Cardiac muscle cell (in vitro differentiated cells and primary cell): Measurements from ENCODE around the gene MAP3K8. TPM values are rescaled to one million over a fixed set of nuclear protein-coding genes. Genes with fewer than 3 reads are reported as not detected.

Source experiments
- DNase-seq, 2 donors: peaks; one replicate each; pipeline versions ENCODE4 v3.0.0 to v3.0.0-alpha.2; 2010 to 2017; ENCODE audit warnings: low read depth in 1 of 2, low spot score in 1 of 2
- H3K27ac ChIP-seq: fragments of 200-600 bp; sonication (generic); 2 replicates; pipeline ENCODE4 v1.5.1; 2016
- H3K27me3 ChIP-seq: fragments of 200-600 bp; sonication (generic); 2 replicates; pipeline ENCODE4 v1.6.0; 2016; ENCODE audit warnings: control low read depth
- H3K36me3 ChIP-seq: fragments of 200-600 bp; sonication (generic); 2 replicates; pipeline ENCODE4 v1.5.1; 2016; ENCODE audit warnings: control low read depth
- H3K4me1 ChIP-seq: fragments of 200-600 bp; sonication (generic); 2 replicates; pipeline ENCODE4 v1.8.1; 2017; ENCODE audit warnings: low read depth, mild to moderate bottlenecking, mixed run types
- H3K4me3 ChIP-seq: fragments of 200-600 bp; sonication (generic); 2 replicates; pipeline ENCODE4 v1.5.1; 2016; ENCODE audit warnings: mild to moderate bottlenecking
- H3K9me3 ChIP-seq: fragments of 200-600 bp; sonication (generic); 2 replicates; pipeline ENCODE4 v1.5.1; 2017; ENCODE audit warnings: low read depth, mild to moderate bottlenecking, control low read depth
- polyA plus RNA-seq: library from polyadenylated mRNA; unstranded; fragments of >200 nt; fragmentation: Nextera tagmentation; extraction: Ambion mirVana; gene quantifications from 2 replicates; pipeline ENCODE4 v1.2.1, GENCODE V29; 2016
- total RNA-seq: library from RNA; depleted of rRNA; stranded (reverse); fragments of >200 nt; gene quantifications from 2 replicates; pipeline ENCODE4 v1.2.3, GENCODE V29; 2016
- TF ChIP-seq, protein P1 (sequence below): IDR thresholded peaks from 2 replicates; pipeline ENCODE4 v1.5.1; 2012; ENCODE audit warnings: low read depth, mild to moderate bottlenecking, low read length

The MAP3K8 gene
- total and polyA plus RNA-seq, 2 experiments from 2014 or later = 5.5 to 7.8 TPM

DNA sequence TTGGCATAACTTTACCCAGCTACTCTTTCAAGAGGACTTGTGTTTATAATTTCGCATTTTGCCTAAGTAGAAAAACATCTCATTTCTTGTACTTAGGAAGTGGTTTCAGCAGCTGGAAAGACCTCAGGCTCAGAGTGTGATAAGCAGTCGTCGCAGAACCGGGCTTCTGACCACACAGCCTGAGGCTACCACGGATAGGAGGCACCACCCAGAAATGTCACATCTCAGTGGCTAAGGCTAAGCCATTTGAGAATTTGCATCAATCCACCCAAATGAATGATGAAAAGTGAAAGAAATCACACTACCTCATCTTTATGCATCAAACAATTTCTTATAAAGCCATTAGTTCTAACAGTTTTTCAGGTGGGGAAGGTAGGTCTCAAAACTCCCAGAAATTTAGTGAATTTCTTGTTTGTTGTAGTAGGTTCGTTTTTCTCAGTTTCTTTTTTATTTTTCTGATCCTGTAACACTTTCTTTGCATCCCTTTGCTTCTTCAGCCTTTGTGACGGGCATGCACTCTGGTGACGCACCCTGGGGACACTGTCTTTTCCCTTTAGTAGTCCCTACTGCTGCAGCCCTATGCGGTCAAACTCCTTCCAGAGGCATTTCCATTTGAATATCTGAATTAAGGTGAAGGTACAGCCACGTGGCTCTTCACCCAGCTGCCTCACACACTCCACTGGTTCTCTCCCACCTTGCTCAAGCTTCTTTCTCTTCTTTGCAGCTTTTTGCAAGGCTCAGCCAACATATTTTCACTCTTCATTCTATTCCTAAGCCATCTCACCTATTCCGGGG is 68.5 kb downstream of the MAP3K8 start:
- Histone ChIP-seq H3K4me3 (no peak overlapping the region), H3K36me3 (no peaks in the 10 kb centered on the region), H3K9me3 (no peaks in the 10 kb centered on the region), H3K27me3 (no peaks in the 10 kb centered on the region), H3K27ac (no peak overlapping the region), H3K4me1 (no peaks in the 10 kb centered on the region)
- TF ChIP-seq, protein P1, sequence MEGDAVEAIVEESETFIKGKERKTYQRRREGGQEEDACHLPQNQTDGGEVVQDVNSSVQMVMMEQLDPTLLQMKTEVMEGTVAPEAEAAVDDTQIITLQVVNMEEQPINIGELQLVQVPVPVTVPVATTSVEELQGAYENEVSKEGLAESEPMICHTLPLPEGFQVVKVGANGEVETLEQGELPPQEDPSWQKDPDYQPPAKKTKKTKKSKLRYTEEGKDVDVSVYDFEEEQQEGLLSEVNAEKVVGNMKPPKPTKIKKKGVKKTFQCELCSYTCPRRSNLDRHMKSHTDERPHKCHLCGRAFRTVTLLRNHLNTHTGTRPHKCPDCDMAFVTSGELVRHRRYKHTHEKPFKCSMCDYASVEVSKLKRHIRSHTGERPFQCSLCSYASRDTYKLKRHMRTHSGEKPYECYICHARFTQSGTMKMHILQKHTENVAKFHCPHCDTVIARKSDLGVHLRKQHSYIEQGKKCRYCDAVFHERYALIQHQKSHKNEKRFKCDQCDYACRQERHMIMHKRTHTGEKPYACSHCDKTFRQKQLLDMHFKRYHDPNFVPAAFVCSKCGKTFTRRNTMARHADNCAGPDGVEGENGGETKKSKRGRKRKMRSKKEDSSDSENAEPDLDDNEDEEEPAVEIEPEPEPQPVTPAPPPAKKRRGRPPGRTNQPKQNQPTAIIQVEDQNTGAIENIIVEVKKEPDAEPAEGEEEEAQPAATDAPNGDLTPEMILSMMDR = no peak
- DNase-seq = peak in 1 of 2 donors; percentile 62

DNA sequence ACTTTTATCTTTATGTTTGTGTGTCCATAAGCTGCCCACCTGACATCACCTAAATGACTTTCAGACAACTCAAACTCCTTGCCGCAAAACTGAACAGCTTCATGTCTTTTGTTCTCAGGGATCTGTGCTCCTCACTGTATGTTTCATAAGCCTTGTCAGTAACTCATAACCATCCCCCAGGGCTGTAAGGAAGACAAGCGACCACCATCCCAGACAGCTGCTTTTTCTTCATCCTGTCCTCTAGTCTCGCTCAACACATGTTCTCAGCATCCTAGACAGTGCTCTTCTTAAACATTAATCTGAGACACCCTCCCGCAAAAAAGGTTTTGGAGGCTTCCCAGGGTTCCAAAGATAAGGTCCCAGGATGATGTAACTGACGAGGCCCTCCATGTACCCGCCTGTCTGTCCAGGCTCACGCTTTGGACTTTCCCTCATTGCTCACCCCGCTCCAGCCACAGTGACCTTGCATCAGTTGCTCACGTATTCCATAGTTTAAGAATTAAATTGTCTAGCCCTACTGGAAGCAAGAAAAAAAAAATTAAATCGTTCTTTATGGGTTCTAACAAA is 69.8 kb downstream of the MAP3K8 start:
- Histone ChIP-seq H3K4me3 (no peak overlapping the region), H3K4me1 (no peaks in the 10 kb centered on the region), H3K36me3 (no peaks in the 10 kb centered on the region), H3K27ac (no peak overlapping the region), H3K27me3 (no peaks in the 10 kb centered on the region), H3K9me3 (no peaks in the 10 kb centered on the region)
- TF ChIP-seq, protein P1 = no peak
- DNase-seq = peak in 1 of 2 donors; percentile 84

DNA sequence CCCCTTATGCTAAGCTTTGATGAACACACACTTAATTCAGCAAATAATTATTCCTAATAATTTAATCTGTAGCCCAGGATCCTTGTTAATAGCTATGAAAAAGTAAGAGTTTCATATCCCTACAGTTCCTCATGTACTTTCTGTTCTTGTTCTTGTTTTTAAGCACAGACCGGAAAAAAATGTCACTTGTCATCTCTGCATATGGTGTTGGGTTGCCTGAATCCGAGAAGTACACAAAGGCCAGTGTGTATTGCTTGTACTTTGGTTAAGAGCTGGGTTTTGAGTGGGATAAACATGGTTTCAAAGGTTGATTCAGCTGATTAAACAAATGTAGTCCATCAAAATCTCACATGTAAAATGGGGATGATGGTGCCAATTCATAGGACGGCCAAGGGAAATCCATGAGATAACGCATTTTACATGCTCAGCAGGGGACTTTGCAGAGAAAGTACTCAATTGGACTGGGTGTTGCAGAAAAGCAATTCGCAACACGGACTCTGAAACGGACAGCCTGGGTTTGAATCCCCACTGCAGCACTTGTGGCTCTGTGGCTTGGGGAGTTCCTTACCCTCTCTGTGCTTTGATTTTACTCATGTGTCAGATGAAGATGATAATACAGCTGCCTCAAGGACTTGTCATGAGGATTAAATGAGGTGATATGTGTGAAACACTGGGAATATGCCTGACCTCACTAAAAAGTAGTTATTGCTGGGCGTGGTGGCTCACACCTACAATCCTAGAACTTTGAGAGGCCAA is 71.7 kb downstream of the MAP3K8 start:
- H3K27me3 ChIP-seq = no peaks in the 10 kb centered on the region
- no peaks in the 10 kb centered on the region for H3K4me1 ChIP-seq
- H3K9me3 ChIP-seq = no peaks in the 10 kb centered on the region
- TF ChIP-seq, protein P1 = no peak
- H3K4me3 ChIP-seq = no peak overlapping the region
- H3K27ac ChIP-seq = no peak overlapping the region
- H3K36me3 ChIP-seq = no peaks in the 10 kb centered on the region
- DNase-seq = no peak

DNA sequence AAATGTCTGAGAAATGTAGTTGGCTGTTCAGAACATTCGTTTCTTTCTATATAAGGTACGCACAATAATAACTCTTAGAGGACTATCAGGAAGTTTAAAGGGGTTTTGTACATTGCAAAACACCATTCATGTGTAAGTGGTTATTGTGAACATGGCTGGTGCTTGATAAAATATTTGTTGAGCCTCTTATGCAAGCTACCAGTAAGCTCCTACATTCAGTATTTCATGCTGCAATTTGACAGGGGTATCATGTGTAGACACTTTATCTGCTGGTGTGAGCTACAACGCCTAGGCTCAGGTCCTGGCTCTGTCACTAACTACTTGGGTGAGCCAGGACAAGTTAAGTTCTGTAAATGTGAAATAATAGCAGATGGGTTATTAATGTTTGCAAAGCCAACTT is 75.5 kb downstream of the MAP3K8 start:
- TF ChIP-seq, protein P1 = no peak
- peak in 1 of 2 donors; percentile 57 for DNase-seq
- no peak overlapping the region for H3K27ac ChIP-seq

DNA sequence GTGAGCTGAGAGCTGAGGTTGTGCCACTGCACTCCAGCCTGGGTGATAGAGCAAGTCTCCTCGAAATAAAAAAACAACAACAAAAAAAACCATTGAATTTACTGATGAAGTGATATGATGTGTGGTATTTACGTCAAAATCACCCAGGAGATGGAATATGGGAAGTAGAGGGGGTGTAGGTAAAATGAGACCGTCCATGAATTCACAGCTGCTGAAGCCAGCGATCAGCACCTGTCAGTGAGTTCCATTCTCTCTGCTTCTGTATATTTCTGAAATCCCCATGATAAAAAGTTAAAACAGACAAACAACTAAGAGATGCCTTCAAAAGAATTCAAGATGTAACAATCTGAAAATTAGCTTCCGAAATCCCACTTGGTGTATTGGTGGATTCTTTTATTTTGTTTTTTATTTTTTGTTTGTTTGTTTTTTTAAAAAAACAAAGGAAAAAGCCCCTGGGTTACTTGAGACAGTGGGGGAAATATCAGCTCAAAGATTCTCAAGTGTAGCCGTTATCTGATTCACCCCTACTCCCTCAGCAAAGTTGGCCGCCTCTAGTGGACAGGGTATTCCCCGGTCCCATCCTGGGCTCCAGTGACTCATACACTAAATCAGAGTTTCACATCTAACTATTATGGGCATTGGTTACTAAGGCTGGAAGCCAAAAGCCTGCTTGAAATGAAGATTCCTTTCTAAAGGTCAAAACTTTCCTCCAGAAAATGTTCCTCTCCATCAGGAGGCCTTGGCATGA is 76.4 kb downstream of the MAP3K8 start:
- Histone ChIP-seq H3K27ac (no peak overlapping the region), H3K36me3 (no peaks in the 10 kb centered on the region), H3K9me3 (no peaks in the 10 kb centered on the region), H3K4me1 (no peaks in the 10 kb centered on the region), H3K27me3 (no peaks in the 10 kb centered on the region), H3K4me3 (no peak overlapping the region)
- peak in 1 of 2 donors; percentile 70 for DNase-seq
- TF ChIP-seq, protein P1 = peak; percentile 10

More for the DNA sequence above, 75.5 kb downstream of the MAP3K8 start:
- H3K27me3 ChIP-seq = no peaks in the 10 kb centered on the region
- no peaks in the 10 kb centered on the region for H3K36me3 ChIP-seq
- H3K9me3 ChIP-seq = no peaks in the 10 kb centered on the region
- H3K4me3 ChIP-seq = no peak overlapping the region
- H3K4me1 ChIP-seq = no peaks in the 10 kb centered on the region
